Measurements from ENCODE around the gene TNFRSF1A.

TNFRSF1A gene

DNA sequence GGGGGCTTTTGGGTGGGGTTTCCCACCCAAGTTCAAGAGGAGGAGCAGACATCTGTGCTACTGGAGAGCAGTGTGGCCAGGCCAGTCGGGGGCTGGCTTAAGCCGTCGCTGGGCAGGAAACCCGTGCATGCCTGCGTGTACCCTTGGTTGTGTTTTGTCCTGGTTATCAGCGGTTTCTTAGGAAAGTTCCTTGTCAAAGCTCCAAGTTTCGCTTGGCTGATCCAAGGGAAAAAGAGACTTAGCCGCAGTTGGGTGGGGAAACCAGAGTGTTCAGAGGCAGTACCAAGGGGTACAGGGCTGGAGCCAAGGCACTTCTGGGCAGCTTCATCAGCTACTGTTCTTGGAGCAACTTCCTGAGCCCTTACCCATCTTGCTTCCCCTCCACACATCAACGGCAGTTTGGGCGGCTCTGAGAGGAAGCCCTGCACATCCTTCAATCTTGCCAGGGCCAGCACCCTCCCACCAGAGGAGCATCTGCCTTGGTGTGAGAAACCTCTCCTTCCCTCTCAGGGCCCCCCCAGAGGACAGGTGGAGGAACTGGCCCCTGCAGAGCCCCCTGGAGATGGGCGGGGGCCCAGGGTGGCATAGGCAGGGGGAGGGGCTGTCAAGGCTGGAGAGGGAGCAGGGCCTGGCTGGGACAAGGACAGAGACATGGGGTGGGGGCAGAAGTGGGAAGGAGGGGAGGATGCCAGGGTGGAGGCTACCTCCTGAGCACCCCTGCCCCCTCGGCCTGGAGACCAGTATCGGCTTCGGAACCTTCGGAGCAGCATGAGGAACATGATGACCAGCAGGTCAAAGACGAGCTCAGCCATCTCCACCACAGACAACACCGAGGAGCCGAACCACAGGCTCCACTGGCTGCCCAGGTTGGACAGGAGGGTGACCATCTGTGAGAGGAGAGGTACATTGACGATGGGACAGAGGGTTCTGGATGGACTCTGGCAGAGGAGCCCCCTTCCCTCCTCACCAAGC lies 5.8 kb upstream of the TNFRSF1A start:
- Histone ChIP-seq H3K9me3 (ENCODE audit: insufficient read depth, low read depth, low read length) (no peaks in the 10 kb centered on the region), H3K27me3 (ENCODE audit: insufficient read depth, low read length, poor library complexity, severe bottlenecking) (no peaks in the 10 kb centered on the region), H4K20me1 (ENCODE audit: insufficient read depth, low read length, poor library complexity, severe bottlenecking) (no peaks in the 10 kb centered on the region), H3K79me2 (ENCODE audit: insufficient read depth, low read length) (peaks cover 4% of the 10 kb centered on the region; the same call in 1 of the 2 replicates), H3K9ac (ENCODE audit: low read depth, low read length, poor library complexity, severe bottlenecking) (peak overlapping the region; percentile 59), H3F3A (ENCODE audit: low read depth) (no peaks in the 10 kb centered on the region), H3K4me1 (ENCODE audit: insufficient read depth, low read length, poor library complexity, severe bottlenecking) (peaks cover 54% of the 10 kb centered on the region), H3K4me2 (ENCODE audit: low read depth, low read length, poor library complexity, severe bottlenecking) (peak overlapping the region; percentile 61), H3K4me3 (ENCODE audit: low read length, poor library complexity, severe bottlenecking) (peak overlapping the region; percentile 11), H3K9me2 (replicated peaks; ENCODE audit: low read depth, low read length) (no peaks in the 10 kb centered on the region), H3K36me3 (ENCODE audit: insufficient read depth, low read length) (no peaks in the 10 kb centered on the region), H2AFZ (ENCODE audit: low read length) (peak overlapping the region; percentile 34; the same call in 1 of the 2 replicates)
- TF ChIP-seq, protein P1, sequence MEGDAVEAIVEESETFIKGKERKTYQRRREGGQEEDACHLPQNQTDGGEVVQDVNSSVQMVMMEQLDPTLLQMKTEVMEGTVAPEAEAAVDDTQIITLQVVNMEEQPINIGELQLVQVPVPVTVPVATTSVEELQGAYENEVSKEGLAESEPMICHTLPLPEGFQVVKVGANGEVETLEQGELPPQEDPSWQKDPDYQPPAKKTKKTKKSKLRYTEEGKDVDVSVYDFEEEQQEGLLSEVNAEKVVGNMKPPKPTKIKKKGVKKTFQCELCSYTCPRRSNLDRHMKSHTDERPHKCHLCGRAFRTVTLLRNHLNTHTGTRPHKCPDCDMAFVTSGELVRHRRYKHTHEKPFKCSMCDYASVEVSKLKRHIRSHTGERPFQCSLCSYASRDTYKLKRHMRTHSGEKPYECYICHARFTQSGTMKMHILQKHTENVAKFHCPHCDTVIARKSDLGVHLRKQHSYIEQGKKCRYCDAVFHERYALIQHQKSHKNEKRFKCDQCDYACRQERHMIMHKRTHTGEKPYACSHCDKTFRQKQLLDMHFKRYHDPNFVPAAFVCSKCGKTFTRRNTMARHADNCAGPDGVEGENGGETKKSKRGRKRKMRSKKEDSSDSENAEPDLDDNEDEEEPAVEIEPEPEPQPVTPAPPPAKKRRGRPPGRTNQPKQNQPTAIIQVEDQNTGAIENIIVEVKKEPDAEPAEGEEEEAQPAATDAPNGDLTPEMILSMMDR (conservative IDR thresholded peaks at IDR 0.05; ENCODE audit: low read length): no peak
- no peak for TF ChIP-seq EZH2phosphoT487 (IDR thresholded peaks at IDR 0.05; ENCODE audit: borderline replicate concordance)

DNA sequence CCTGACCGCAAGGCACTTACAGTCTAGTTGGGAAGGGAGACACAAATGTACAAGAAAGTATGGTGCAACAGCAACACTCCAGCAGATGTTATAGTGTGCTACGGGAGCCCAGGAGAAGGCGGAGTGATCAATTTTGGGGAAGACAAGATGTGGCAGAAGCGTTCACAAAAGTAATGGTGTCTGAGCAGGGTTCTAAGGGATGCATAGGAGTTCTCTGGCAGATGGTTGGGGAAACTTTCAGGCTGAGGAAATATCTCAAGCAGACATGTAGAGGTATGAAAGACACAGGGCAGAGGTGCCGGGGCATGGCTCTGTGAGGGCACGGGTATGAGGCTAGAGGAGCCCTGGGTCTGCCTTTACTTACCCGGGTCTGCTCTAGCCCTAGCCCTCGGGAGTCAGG lies 5.1 kb upstream of the TNFRSF1A start:
- Histone ChIP-seq H3K27me3 (ENCODE audit: insufficient read depth, low read length, poor library complexity, severe bottlenecking) (no peaks in the 10 kb centered on the region), H3K9me2 (replicated peaks; ENCODE audit: low read depth, low read length) (no peaks in the 10 kb centered on the region), H3F3A (ENCODE audit: low read depth) (no peaks in the 10 kb centered on the region), H2AFZ (ENCODE audit: low read length) (no peak overlapping the region), H3K79me2 (ENCODE audit: insufficient read depth, low read length) (peaks cover 11% of the 10 kb centered on the region), H4K20me1 (ENCODE audit: insufficient read depth, low read length, poor library complexity, severe bottlenecking) (no peaks in the 10 kb centered on the region), H3K9me3 (ENCODE audit: insufficient read depth, low read depth, low read length) (no peaks in the 10 kb centered on the region), H3K9ac (ENCODE audit: low read depth, low read length, poor library complexity, severe bottlenecking) (peak overlapping the region; percentile 59), H3K4me3 (ENCODE audit: low read length, poor library complexity, severe bottlenecking) (no peak overlapping the region), H3K4me2 (ENCODE audit: low read depth, low read length, poor library complexity, severe bottlenecking) (peak overlapping the region; percentile 61), H3K36me3 (ENCODE audit: insufficient read depth, low read length) (no peaks in the 10 kb centered on the region), H3K4me1 (ENCODE audit: insufficient read depth, low read length, poor library complexity, severe bottlenecking) (peaks cover 57% of the 10 kb centered on the region)
- TF ChIP-seq, protein P1 (conservative IDR thresholded peaks at IDR 0.05; ENCODE audit: low read length): no peak
- TF ChIP-seq EZH2phosphoT487 (IDR thresholded peaks at IDR 0.05; ENCODE audit: borderline replicate concordance): no peak

DNA sequence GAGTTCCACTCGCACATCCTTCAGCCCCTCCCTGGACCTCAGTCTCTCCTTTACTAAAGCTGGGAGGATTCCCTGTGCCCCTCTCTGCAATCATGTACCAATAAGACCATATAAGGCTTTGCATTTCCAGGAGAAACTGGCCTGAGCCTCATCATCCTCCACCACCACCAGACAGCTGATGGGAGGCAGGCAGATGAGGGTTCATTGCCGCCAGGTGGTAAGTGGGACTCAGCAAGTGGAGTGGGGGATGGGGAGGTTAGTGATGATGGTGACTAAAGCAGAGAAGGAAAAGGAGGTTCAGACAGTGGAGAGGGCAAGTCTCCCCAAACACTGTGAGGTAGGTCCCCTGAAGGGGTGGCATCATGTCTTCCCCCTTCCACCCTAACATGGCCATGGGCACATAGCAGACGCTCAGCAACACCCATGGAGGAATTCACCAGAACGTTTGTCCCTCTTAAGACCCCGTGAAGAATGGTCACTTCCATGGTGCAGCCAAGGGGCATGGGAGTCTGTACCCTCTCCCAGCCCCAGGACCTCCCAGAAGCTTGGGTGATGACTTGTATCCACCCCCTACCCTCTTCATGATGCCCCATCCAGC lies 4.5 kb upstream of the TNFRSF1A start:
- Histone ChIP-seq H3K4me1 (ENCODE audit: insufficient read depth, low read length, poor library complexity, severe bottlenecking) (peaks cover 57% of the 10 kb centered on the region), H2AFZ (ENCODE audit: low read length) (no peak overlapping the region)

More for the DNA sequence above, 4.5 kb upstream of the TNFRSF1A start:
- H3F3A ChIP-seq (ENCODE audit: low read depth): no peaks in the 10 kb centered on the region
- TF ChIP-seq, protein P1 (conservative IDR thresholded peaks at IDR 0.05; ENCODE audit: low read length): no peak
- TF ChIP-seq EZH2phosphoT487 (IDR thresholded peaks at IDR 0.05; ENCODE audit: borderline replicate concordance): no peak
- peaks cover 3% of the 10 kb centered on the region for H3K27me3 ChIP-seq (ENCODE audit: insufficient read depth, low read length, poor library complexity, severe bottlenecking)
- no peak overlapping the region for H3K9ac ChIP-seq (ENCODE audit: low read depth, low read length, poor library complexity, severe bottlenecking)
- H3K36me3 ChIP-seq (ENCODE audit: insufficient read depth, low read length): no peaks in the 10 kb centered on the region
- peaks cover 17% of the 10 kb centered on the region for H3K79me2 ChIP-seq (ENCODE audit: insufficient read depth, low read length)
- H3K9me2 ChIP-seq (replicated peaks; ENCODE audit: low read depth, low read length): no peaks in the 10 kb centered on the region
- H4K20me1 ChIP-seq (ENCODE audit: insufficient read depth, low read length, poor library complexity, severe bottlenecking): peaks cover 5% of the 10 kb centered on the region
- no peaks in the 10 kb centered on the region for H3K9me3 ChIP-seq (ENCODE audit: insufficient read depth, low read depth, low read length)
- H3K4me3 ChIP-seq (ENCODE audit: low read length, poor library complexity, severe bottlenecking): no peak overlapping the region
- H3K4me2 ChIP-seq (ENCODE audit: low read depth, low read length, poor library complexity, severe bottlenecking): peak overlapping the region; percentile 22

Measured in Loucy (cell line).